K562 (cell line): ENCODE data around the gene TUFM. TPM values are rescaled to one million over a fixed set of nuclear protein-coding genes. Genes with fewer than 3 reads are reported as not detected.

Source experiments
- ATF1 ChIP-seq, 2 experiments: fragments of 450-650 bp in 1 of 2; IDR thresholded peaks; 2 replicates each; pipeline ENCODE4 v1.6.1; 2016; ENCODE audit warnings: missing compliant biosample characterization in 1 of 2, missing genetic modification characterization in 1 of 2
- CBX5 ChIP-seq: IDR thresholded peaks from 2 replicates; pipeline ENCODE4 v1.6.1; 2014; ENCODE audit warnings: low read depth, borderline replicate concordance
- CCNT2 ChIP-seq: IDR thresholded peaks from 2 replicates; pipeline ENCODE4 v1.6.1; 2011; ENCODE audit warnings: borderline replicate concordance, low read depth, mild to moderate bottlenecking, moderate library complexity, mixed read lengths, low read length; ENCODE audit not compliant: insufficient read length; ENCODE audit errors: extremely low read depth
- DACH1 ChIP-seq: fragments of 450-650 bp; IDR thresholded peaks from 2 replicates; pipeline ENCODE4 v1.6.1; 2018; ENCODE audit not compliant: partially characterized antibody
- EGR1 ChIP-seq: fragments of 450-650 bp; conservative IDR thresholded peaks from 2 replicates; pipeline ENCODE4 v1.6.1; 2017; ENCODE audit warnings: mild to moderate bottlenecking
- ELF4 ChIP-seq: fragments of 450-650 bp; formaldehyde crosslinking; IDR thresholded peaks from 2 replicates; pipeline ENCODE4 v1.4.0; 2022; ENCODE audit warnings: missing genetic modification characterization
- EP400 ChIP-seq: fragments of 450-650 bp; IDR thresholded peaks from 2 replicates; pipeline ENCODE4 v1.6.1; 2017; ENCODE audit warnings: antibody characterized with exemption, mild to moderate bottlenecking, moderate library complexity
- FOXK1 ChIP-seq: sonication (generic); formaldehyde crosslinking; IDR thresholded peaks from 2 replicates; pipeline ENCODE4 v1.8.0; 2022; ENCODE audit warnings: missing genetic modification reagents, mild to moderate bottlenecking, borderline replicate concordance
- KDM4B ChIP-seq, 2 experiments: fragments of 450-650 bp in 1 of 2; sonication (generic) in 1 of 2; IDR thresholded peaks; 2 replicates each; pipeline ENCODE4 v1.6.1; 2016 to 2017; ENCODE audit warnings: borderline replicate concordance in 2 of 2, antibody characterized with exemption in 1 of 2, low read depth in 1 of 2, mild to moderate bottlenecking in 1 of 2
- KLF6 ChIP-seq: fragments of 250-450 bp; sonication (Bioruptor Pico); IDR thresholded peaks from 2 replicates; pipeline ENCODE4 v1.4.0; 2020; ENCODE audit warnings: mild to moderate bottlenecking, moderate library complexity, borderline replicate concordance
- L3MBTL2 ChIP-seq: fragments of 450-650 bp; IDR thresholded peaks from 2 replicates; pipeline ENCODE4 v1.6.1; 2016; ENCODE audit warnings: mild to moderate bottlenecking, moderate library complexity
- NR2F6 ChIP-seq: fragments of 450-650 bp; formaldehyde crosslinking; IDR thresholded peaks from 2 replicates; pipeline ENCODE4 v1.4.0; 2020; ENCODE audit warnings: mild to moderate bottlenecking
- RUNX1 ChIP-seq: sonication (generic); IDR thresholded peaks from 2 replicates; pipeline ENCODE4 v1.6.1; 2016; ENCODE audit warnings: antibody characterized with exemption, low read depth
- TAF7 ChIP-seq: fragments of 450-650 bp; IDR thresholded peaks from 2 replicates; pipeline ENCODE4 v1.6.1; 2016; ENCODE audit warnings: missing genetic modification characterization, missing compliant biosample characterization
- ZBTB1 ChIP-seq: sonication (generic); formaldehyde crosslinking; IDR thresholded peaks from 2 replicates; pipeline ENCODE4 v1.8.1; 2023; ENCODE audit warnings: missing genetic modification reagents, low read depth, mild to moderate bottlenecking, borderline replicate concordance
- ZNF217 ChIP-seq: sonication (generic); formaldehyde crosslinking; IDR thresholded peaks from 2 replicates; pipeline ENCODE4 v1.8.0; 2022; ENCODE audit warnings: mild to moderate bottlenecking, missing genetic modification reagents
- ZNF764 ChIP-seq: fragments of 250-450 bp; sonication (Bioruptor Pico); IDR thresholded peaks from 2 replicates; pipeline ENCODE4 v1.4.0; 2020; ENCODE audit warnings: low read depth, mild to moderate bottlenecking, moderate library complexity
- polyA plus RNA-seq, 8 experiments: library from polyadenylated mRNA; depleted of rRNA in 4 of 8; stranded (reverse) in 5 of 8; unstranded in 3 of 8; fragments of >200 nt; fragmentation: Nextera tagmentation in 2 of 8; fragmentation: Illumina TruSeq in 1 of 8; extraction: Ambion mirVana in 2 of 8; extraction: Trizol in 1 of 8; gene quantifications; 2 replicates each; pipeline versions ENCODE4 v1.2.1 to v1.2.3, GENCODE V29; 2011 to 2014; ENCODE audit warnings: inconsistent platforms in 1 of 8, missing spikeins in 1 of 8
- total RNA-seq, 7 experiments: library from RNA; depleted of rRNA in 6 of 7; stranded (reverse); fragments of >200 nt in 6 of 7; fragmentation: Illumina TruSeq in 2 of 7; extraction: Trizol in 2 of 7; gene quantifications; 2 replicates each; pipeline versions ENCODE4 v1.2.1 to v1.2.3, GENCODE V29; 2011 to 2021; ENCODE audit warnings: low replicate concordance in 1 of 7
- TF ChIP-seq, protein P1 (sequence below): IDR thresholded peaks from 2 replicates; pipeline ENCODE4 v1.6.1; 2011; ENCODE audit warnings: borderline replicate concordance, low read depth, mild to moderate bottlenecking, moderate library complexity, low read length; ENCODE audit not compliant: insufficient read depth, poor library complexity, severe bottlenecking
- TF ChIP-seq, protein P2 (sequence below): fragments of 250-450 bp; sonication (Bioruptor Pico); IDR thresholded peaks from 2 replicates; pipeline ENCODE4 v1.8.0; 2021; ENCODE audit warnings: moderate library complexity, mild to moderate bottlenecking, inconsistent platforms
- TF ChIP-seq, protein P3 (sequence below): sonication (generic); formaldehyde crosslinking; IDR thresholded peaks from 2 replicates; pipeline ENCODE4 v1.8.1; 2023; ENCODE audit warnings: mild to moderate bottlenecking, missing genetic modification reagents
- TF ChIP-seq, protein P4 (sequence below): fragments of 250-450 bp; sonication (Bioruptor Pico); IDR thresholded peaks from 2 replicates; pipeline ENCODE4 v1.5.0; 2020; ENCODE audit warnings: mild to moderate bottlenecking, borderline replicate concordance

Gene TUFM
- total and polyA plus RNA-seq, 9 of the 15 experiments (the other 6 are each of a cell fraction or from before 2014, with no cell fraction given): 34.1 to 434 (median 256) TPM

DNA sequence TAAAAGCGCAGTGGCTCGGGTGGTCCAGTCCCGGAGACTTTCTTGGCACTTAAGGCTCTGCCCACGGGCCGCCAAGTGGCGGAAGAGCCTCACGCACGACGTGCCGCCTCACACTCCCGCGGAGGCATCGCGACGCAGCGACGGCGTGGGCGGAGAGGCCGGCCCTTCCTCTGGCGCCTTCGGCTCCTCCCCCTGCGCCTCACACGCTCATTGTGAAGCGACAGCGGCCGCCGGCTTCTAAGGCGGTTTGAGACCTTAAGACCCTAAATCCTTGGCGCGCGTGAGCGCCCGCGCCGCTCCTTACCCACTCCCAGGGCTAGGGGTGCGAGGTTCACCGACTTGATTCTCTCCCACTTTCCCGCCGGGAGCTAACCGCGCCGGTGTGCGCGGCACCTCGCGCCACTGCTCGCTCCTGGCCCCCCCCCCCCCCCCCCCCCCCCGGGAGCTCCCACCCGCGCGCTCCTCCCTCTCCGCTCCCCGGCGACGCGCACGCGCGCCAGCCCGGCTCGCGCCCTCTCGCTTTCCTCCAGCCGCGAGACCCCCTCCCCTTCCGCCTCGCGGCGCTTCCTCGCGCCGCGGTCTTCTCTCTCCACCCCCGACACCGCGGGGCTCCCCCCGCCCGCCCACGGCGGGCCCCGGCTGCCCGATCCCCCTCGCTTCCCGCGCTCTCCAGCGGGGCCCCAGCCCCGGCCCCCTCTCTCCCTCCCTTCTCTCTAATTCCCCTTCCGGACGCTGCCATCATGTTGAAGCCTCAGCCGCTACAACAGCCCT lies 23.4 kb downstream of the TUFM start, which contains the start of gene ATXN2L (continued):
- TF ChIP-seq, protein P1, sequence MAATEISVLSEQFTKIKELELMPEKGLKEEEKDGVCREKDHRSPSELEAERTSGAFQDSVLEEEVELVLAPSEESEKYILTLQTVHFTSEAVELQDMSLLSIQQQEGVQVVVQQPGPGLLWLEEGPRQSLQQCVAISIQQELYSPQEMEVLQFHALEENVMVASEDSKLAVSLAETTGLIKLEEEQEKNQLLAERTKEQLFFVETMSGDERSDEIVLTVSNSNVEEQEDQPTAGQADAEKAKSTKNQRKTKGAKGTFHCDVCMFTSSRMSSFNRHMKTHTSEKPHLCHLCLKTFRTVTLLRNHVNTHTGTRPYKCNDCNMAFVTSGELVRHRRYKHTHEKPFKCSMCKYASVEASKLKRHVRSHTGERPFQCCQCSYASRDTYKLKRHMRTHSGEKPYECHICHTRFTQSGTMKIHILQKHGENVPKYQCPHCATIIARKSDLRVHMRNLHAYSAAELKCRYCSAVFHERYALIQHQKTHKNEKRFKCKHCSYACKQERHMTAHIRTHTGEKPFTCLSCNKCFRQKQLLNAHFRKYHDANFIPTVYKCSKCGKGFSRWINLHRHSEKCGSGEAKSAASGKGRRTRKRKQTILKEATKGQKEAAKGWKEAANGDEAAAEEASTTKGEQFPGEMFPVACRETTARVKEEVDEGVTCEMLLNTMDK: no peak
- peak; percentile 93 for TF ChIP-seq CCNT2
- peak; percentile 87 for TF ChIP-seq L3MBTL2
- TF ChIP-seq EGR1: peak; percentile 100
- TF ChIP-seq CBX5: 0 out of 2 replicates have a peak, but pooled peaks have one; percentile 65
- no peak for TF ChIP-seq ZBTB1 (CRISPR knock-in tag)
- TF ChIP-seq, protein P2, sequence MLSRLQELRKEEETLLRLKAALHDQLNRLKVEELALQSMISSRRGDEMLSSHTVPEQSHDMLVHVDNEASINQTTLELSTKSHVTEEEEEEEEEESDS (CRISPR knock-in tag): no peak
- peak; percentile 51; the same call in 1 of the 2 replicates for TF ChIP-seq TAF7
- peak; percentile 88 for TF ChIP-seq ATF1 (CRISPR knock-in tag; IDR thresholded peaks at IDR 0.05)
- peak; percentile 95 for TF ChIP-seq ATF1 (tag; IDR thresholded peaks at IDR 0.05)
- TF ChIP-seq, protein P3, sequence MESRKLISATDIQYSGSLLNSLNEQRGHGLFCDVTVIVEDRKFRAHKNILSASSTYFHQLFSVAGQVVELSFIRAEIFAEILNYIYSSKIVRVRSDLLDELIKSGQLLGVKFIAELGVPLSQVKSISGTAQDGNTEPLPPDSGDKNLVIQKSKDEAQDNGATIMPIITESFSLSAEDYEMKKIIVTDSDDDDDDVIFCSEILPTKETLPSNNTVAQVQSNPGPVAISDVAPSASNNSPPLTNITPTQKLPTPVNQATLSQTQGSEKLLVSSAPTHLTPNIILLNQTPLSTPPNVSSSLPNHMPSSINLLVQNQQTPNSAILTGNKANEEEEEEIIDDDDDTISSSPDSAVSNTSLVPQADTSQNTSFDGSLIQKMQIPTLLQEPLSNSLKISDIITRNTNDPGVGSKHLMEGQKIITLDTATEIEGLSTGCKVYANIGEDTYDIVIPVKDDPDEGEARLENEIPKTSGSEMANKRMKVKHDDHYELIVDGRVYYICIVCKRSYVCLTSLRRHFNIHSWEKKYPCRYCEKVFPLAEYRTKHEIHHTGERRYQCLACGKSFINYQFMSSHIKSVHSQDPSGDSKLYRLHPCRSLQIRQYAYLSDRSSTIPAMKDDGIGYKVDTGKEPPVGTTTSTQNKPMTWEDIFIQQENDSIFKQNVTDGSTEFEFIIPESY (CRISPR knock-in tag): peak; percentile 58
- TF ChIP-seq KLF6 (CRISPR knock-in tag): peak; percentile 51; the same call in 1 of the 2 replicates
- 0 out of 4 replicates have a peak, but pooled peaks of 1 of the 2 experiments have one; percentile 2 for TF ChIP-seq KDM4B (IDR thresholded peaks at IDR 0.05; ENCODE audit: borderline replicate concordance in 2 of 2, low read depth in 1 of 2)
- TF ChIP-seq, protein P4, sequence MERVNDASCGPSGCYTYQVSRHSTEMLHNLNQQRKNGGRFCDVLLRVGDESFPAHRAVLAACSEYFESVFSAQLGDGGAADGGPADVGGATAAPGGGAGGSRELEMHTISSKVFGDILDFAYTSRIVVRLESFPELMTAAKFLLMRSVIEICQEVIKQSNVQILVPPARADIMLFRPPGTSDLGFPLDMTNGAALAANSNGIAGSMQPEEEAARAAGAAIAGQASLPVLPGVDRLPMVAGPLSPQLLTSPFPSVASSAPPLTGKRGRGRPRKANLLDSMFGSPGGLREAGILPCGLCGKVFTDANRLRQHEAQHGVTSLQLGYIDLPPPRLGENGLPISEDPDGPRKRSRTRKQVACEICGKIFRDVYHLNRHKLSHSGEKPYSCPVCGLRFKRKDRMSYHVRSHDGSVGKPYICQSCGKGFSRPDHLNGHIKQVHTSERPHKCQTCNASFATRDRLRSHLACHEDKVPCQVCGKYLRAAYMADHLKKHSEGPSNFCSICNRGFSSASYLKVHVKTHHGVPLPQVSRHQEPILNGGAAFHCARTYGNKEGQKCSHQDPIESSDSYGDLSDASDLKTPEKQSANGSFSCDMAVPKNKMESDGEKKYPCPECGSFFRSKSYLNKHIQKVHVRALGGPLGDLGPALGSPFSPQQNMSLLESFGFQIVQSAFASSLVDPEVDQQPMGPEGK (CRISPR knock-in tag): 0 out of 2 replicates have a peak, but pooled peaks have one; percentile 11
- no peak for TF ChIP-seq FOXK1 (CRISPR knock-in tag)
- peak; percentile 35 for TF ChIP-seq DACH1
- TF ChIP-seq ELF4 (CRISPR knock-in tag): peak; percentile 67; the same call in 1 of the 2 replicates
- 0 out of 2 replicates have a peak, but pooled peaks have one; percentile 55 for TF ChIP-seq NR2F6 (CRISPR knock-in tag)
- TF ChIP-seq EP400: peak; percentile 90
- TF ChIP-seq RUNX1: 0 out of 2 replicates have a peak, but pooled peaks have one; percentile 30
- TF ChIP-seq ZNF217 (CRISPR knock-in tag): no peak
- no peak for TF ChIP-seq ZNF764
